ENCODE results near the gene CIAO3.

- TF ChIP-seq CTCF (IDR thresholded peaks at IDR 0.05): no peak
- no peak for TF ChIP-seq POLR2A (IDR thresholded peaks at IDR 0.05)
Measured at GRCh38 chr16:689175-689897, 51.5 kb downstream of the CIAO3 start.
